A549 treated with ZK216348 at 1 μM for 4 hours (cell line): ENCODE measurements around the gene PHF14. TPM values are rescaled to one million over a fixed set of nuclear protein-coding genes. Genes with fewer than 3 reads are reported as not detected.

Experiments used
- total RNA-seq: library from RNA; stranded (reverse); fragments of 200-300 nt; extraction: Qiagen RNA extraction; gene quantifications from 5 replicates; pipeline ENCODE4 v1.2.3, GENCODE V29; 2022; ENCODE audit warnings: low read depth

The PHF14 gene
- total RNA-seq = 18.5 to 22.9 TPM (median 22.0 TPM) in 5 replicates

GRCh38 chr7:10973061-10973941, at the start of gene PHF14:
TSS of gene PHF14 (plus strand) at chr7:10973872. CDS start at chr7:10974324, 452 bp downstream.

